T47D (cell line): Measurements from ENCODE around the gene NIBAN1.

Experiments used
- DNase-seq, 2 experiments: peaks; one replicate each; pipeline versions ENCODE4 v3.0.0 to v3.0.0-alpha.2; 2011 to 2012; ENCODE audit warnings: low read depth in 1 of 2, low spot score in 1 of 2
- JUND ChIP-seq: IDR thresholded peaks from 2 replicates; pipeline ENCODE4 v1.6.1; 2012; ENCODE audit warnings: low read depth
- in situ Hi-C: cut with HindIII; loops from 2 replicates; pipeline ENCODE4 v1.10.0; 2016; ENCODE audit warnings: low sequenced_read_pairs, low pct_unique_long_range_greater_than_20kb

NIBAN1 gene

DNA sequence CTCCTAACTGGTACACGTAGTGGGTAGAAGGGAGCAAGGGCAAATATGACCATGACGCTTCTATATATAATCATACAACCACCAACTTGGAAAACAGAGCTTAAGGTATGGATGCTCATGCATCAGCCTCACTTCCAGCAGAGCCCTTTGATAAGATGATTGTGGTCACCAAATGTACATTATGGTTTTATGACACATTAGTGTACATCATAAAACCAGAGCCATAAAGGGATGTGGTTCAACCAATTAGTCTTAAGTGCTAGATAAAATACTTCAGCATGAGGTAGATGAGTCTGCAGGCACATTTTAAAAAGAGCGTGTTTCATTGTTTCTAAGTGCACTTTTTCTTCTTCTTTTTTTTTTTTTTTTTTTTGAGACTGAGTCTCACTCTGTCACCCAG is 43.7 kb downstream of the NIBAN1 start:
- no peak for TF ChIP-seq JUND
- in situ Hi-C loops = no loop called here
- DNase-seq = peak in 1 of 2 experiments; percentile 36

DNA sequence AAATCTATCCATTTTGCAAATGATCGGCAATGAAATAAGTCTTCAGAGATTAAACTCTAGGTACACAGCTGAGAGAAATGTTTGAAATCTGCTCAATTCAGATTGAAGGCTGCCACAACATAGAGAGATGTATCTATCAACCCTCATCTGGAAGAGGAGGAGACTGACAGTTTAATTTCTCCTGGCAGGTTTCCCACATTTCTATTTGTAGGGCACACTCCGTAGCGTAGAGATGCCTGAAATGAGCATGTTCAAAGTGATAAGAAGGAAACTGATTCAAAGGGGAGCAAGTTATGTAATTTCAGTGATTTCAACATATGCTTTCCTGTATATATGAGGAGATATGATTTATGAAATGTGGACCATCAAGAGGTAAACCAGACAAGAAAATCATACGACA is 44.1 kb downstream of the NIBAN1 start:
- no peak for TF ChIP-seq JUND
- no peak for DNase-seq
- in situ Hi-C loops = no loop called here

DNA sequence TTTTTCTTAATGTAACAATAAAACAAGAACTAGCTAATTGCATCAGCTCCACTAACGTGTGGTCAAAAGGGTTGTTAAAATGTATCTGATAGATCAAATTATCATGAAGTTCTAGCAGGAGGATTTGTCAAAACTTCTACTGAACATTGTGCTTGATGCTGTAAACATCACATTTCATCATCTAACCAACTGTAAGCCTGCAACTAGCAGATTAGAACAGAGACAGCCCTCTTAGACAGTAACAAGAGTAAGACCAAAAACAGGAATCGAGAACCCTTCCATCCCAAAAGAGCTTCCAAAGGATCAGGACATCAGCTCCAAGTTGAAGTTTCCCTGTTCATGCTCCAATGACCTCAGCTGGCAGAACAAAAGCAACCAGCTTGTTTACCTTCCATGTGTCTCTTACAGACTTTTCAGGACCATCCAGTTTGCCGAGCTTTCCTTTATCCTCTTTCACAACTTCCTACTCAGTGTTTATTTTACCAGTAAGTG is 44.6 kb downstream of the NIBAN1 start:
- DNase-seq = peak; percentile 28 to 99
- TF ChIP-seq JUND = peak; percentile 76

GRCh38 chr1:184928394-184928793 is 45.9 kb downstream of the NIBAN1 start:
- TF ChIP-seq JUND = no peak
- in situ Hi-C loops = no loop called here
- peak in 1 of 2 experiments; percentile 28 for DNase-seq

More for the DNA sequence above, 44.6 kb downstream of the NIBAN1 start:
- in situ Hi-C loops = no loop called here
